Ishikawa (cell line): ENCODE data around the gene DLGAP4.

ENCODE experiments used
- EGR1 ChIP-seq: IDR thresholded peaks from 2 replicates; pipeline ENCODE4 v1.6.1; 2012
- EP300 ChIP-seq: IDR thresholded peaks from 2 replicates; pipeline ENCODE4 v1.6.1; 2012; ENCODE audit warnings: borderline replicate concordance
- MAX ChIP-seq: IDR thresholded peaks from 2 replicates; pipeline ENCODE4 v1.6.1; 2012
- RAD21 ChIP-seq: IDR thresholded peaks from 2 replicates; pipeline ENCODE4 v1.6.1; 2012; ENCODE audit warnings: low read depth
- REST ChIP-seq: IDR thresholded peaks from 2 replicates; pipeline ENCODE4 v1.6.1; 2012; ENCODE audit warnings: low read depth, mild to moderate bottlenecking
- YY1 ChIP-seq: IDR thresholded peaks from 2 replicates; pipeline ENCODE4 v1.6.1; 2012; ENCODE audit warnings: low read depth

GRCh38 chr20:36281785-36282380, 24.3 kb upstream of the DLGAP4 start:
- TF ChIP-seq EGR1 (no peak), MAX (no peak), EP300 (no peak), REST (no peak), RAD21 (no peak), YY1 (no peak)
